ENCODE measurements around the gene MICALL1. TPM values are rescaled to one million over a fixed set of nuclear protein-coding genes. Genes with fewer than 3 reads are reported as not detected.

Gene MICALL1
- polyA plus RNA-seq, 1 experiment: 12.1 TPM

DNA sequence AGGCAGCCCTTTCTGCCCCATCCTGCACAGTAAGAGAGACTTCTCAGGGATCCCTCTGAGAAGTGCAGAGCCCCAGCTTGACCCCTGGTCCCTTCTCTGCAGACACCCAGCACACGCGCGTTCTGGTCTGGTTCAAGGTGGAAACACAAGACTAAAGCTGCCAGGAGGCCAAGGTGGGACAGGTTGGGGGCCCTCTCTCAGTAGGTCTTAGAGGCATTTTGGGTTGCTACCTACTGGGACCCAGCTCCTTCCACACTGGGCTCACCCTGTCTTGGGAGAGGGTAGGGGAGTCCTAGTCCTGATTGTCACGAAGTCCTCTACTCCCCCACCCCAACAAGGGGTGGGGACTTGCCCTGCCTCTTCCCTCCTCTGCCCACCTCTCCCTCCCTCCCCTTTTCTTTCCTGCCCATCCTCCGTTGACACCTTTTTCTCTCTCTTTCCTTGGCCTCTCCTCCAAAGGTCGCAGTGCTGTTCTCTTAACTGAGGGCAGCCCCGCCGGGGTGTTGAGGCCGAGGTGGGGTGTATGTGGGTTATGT is 79.0 kb downstream of the MICALL1 start:
- peaks cover 3% of the 10 kb centered on the region for H3K27me3 ChIP-seq (ENCODE audit: control insufficient read depth, insufficient read depth, low read length)
- no peak overlapping the region for H3K27ac ChIP-seq (ENCODE audit: low read depth, low read length)
- CTCF ChIA-PET: interaction anchor here (0.5 kb wide), 1 partner anchor 19 kb away, joined by 3 read pairs; no protein-coding TSS in a partner anchor
- no peak overlapping the region for H3K4me3 ChIP-seq (ENCODE audit: low read depth, low read length)
- DNase-seq (ENCODE audit: low read depth, low spot score): no peak
- POLR2A ChIA-PET: interaction anchor here (0.6 kb wide), 1 partner anchor 26 kb away, joined by 6 read pairs; no protein-coding TSS in a partner anchor
- H3K9me3 ChIP-seq (ENCODE audit: control insufficient read depth, insufficient read depth, low read length): peaks cover 5% of the 10 kb centered on the region; the same call in 1 of the 2 replicates
- TF ChIP-seq, protein P1, sequence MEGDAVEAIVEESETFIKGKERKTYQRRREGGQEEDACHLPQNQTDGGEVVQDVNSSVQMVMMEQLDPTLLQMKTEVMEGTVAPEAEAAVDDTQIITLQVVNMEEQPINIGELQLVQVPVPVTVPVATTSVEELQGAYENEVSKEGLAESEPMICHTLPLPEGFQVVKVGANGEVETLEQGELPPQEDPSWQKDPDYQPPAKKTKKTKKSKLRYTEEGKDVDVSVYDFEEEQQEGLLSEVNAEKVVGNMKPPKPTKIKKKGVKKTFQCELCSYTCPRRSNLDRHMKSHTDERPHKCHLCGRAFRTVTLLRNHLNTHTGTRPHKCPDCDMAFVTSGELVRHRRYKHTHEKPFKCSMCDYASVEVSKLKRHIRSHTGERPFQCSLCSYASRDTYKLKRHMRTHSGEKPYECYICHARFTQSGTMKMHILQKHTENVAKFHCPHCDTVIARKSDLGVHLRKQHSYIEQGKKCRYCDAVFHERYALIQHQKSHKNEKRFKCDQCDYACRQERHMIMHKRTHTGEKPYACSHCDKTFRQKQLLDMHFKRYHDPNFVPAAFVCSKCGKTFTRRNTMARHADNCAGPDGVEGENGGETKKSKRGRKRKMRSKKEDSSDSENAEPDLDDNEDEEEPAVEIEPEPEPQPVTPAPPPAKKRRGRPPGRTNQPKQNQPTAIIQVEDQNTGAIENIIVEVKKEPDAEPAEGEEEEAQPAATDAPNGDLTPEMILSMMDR (IDR thresholded peaks at IDR 0.05; ENCODE audit: low read depth, low read length): no peak

DNA sequence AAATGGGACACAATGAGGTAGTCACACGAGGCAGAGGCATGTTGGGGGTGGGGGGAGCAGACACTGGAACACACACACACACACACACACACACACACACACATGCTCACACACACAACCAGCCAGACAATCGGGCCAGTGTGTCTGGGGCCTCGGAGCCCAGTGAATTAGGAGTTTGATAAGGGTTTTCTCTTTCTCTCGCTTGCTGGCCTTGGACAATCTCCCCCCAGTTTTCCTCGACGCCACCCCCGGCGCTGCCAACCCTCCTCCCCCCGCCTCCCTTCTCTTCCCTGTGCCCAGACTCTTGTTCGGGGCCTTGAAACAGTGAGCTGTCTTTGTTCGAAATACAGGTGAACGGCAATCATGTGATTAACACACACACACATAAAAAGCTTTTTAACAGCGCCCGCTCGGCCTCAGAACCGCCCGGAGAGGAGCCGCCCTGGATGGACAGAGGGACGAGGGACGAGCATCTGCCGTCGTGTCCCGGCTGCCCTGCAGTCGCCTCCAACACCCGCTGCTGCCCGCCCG is 79.7 kb downstream of the MICALL1 start:
- Histone ChIP-seq H3K27ac (ENCODE audit: low read depth, low read length) (no peak overlapping the region), H3K9me3 (ENCODE audit: control insufficient read depth, insufficient read depth, low read length) (peaks cover 5% of the 10 kb centered on the region; the same call in 1 of the 2 replicates), H3K4me3 (ENCODE audit: low read depth, low read length) (no peak overlapping the region), H3K27me3 (ENCODE audit: control insufficient read depth, insufficient read depth, low read length) (peaks cover 4% of the 10 kb centered on the region)
- CTCF ChIA-PET: interaction anchor here (0.5 kb wide), 1 partner anchor 18 kb away, joined by 3 read pairs; no protein-coding TSS in a partner anchor
- DNase-seq (ENCODE audit: low read depth, low spot score): no peak
- POLR2A ChIA-PET: interaction anchor here (0.7 kb wide), 1 partner anchor 66 kb away, joined by 4 read pairs; no protein-coding TSS in a partner anchor
- TF ChIP-seq, protein P1 (IDR thresholded peaks at IDR 0.05; ENCODE audit: low read depth, low read length): no peak

DNA sequence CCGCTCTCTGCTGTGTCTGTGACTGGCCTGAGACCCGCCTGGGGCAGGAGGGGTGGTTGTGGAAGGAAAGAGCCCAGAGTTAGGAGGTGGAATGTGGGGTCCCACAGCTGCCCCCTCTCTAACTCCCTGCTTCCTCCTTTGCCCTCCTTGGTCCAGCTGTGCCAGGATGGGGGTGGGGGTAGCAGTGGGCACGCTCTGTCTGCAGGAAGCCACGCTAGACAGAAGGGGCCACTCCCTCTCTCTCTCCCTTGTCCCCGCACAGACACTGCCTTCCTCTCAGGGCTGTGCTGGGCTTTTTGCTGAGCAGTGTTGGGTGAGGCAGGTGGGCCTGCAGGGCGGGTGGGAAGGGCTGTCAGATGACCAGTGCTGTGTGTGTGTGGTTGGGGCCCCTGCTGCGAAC is 80.3 kb downstream of the MICALL1 start:
- no peak overlapping the region for H3K27ac ChIP-seq (ENCODE audit: low read depth, low read length)
- ChIA-PET POLR2A (interaction anchor here (0.7 kb wide), 1 partner anchor 66 kb away, joined by 4 read pairs; no protein-coding TSS in a partner anchor), CTCF (no interaction called here)
- H3K9me3 ChIP-seq (ENCODE audit: control insufficient read depth, insufficient read depth, low read length): peaks cover 5% of the 10 kb centered on the region; the same call in 1 of the 2 replicates
- TF ChIP-seq, protein P1 (IDR thresholded peaks at IDR 0.05; ENCODE audit: low read depth, low read length): no peak
- H3K4me3 ChIP-seq (ENCODE audit: low read depth, low read length): no peak overlapping the region
- H3K27me3 ChIP-seq (ENCODE audit: control insufficient read depth, insufficient read depth, low read length): peaks cover 4% of the 10 kb centered on the region
- DNase-seq (ENCODE audit: low read depth, low spot score): no peak

DNA sequence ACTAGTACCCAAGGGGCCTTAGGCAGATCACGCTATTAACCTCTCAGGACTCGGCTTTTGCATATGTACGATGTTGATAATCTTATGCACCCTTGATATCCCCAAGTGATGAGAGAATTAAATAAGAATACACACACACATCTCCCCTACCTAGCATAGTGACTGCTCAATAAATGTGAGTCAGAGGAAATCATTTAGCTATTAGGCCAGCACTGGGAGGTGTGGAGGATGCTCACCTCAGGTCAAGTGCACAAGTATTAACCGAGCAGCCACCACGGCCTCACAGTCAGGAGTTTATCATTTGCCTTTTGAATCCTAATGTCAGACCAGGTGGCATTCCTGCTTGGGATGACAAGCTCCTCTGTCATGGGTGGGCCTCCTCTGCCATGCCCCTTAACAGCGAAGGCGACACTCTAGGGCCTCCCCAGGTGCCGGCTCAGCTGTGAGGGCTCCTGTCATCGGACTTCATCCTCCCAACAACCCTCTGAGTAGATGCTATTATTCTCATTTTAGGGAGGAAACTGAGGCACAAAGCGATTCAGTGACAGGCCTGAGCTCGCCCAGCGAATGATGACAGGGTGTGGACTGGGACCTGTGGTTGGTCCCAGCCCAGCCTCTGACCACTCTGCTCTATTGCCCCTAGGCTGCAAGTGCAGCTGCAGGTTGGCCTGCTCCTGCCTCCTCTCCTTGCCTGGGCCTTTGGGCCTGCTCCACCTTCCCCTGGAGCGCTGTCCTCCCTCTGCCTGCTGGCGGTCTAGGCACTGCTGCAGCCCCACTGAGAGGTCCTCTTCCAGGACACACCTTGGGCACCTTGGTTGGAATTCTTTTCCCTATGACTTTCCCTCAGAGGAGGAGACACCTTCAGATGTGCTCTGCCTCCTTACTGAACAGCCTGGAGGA is 83.3 kb downstream of the MICALL1 start:
- TF ChIP-seq, protein P1 (IDR thresholded peaks at IDR 0.05; ENCODE audit: low read depth, low read length): no peak
- no peaks in the 10 kb centered on the region for H3K9me3 ChIP-seq (ENCODE audit: control insufficient read depth, insufficient read depth, low read length)
- no peak overlapping the region for H3K4me3 ChIP-seq (ENCODE audit: low read depth, low read length)
- no peak for DNase-seq (ENCODE audit: low read depth, low spot score)
- peaks cover 2% of the 10 kb centered on the region for H3K27me3 ChIP-seq (ENCODE audit: control insufficient read depth, insufficient read depth, low read length)
- ChIA-PET POLR2A (interaction anchor here (0.5 to 0.6 kb wide), 2 partner anchors 25 to 52 kb away, joined by 3 to 10 read pairs; no protein-coding TSS in a partner anchor), CTCF (no interaction called here)
- no peak overlapping the region for H3K27ac ChIP-seq (ENCODE audit: low read depth, low read length)

Measured in AG04450 (cell line).